22Rv1 (cell line): ENCODE data around the gene ZNF423.

Experiments used
- ZFX ChIP-seq: fragments of 450-650 bp; IDR thresholded peaks from 2 replicates; pipeline ENCODE4 v1.6.1; 2017; ENCODE audit warnings: antibody characterized with exemption, borderline replicate concordance
- TF ChIP-seq, protein P1 (sequence below): fragments of 450-650 bp; IDR thresholded peaks from 2 replicates; pipeline ENCODE4 v1.5.1; 2017; ENCODE audit warnings: mild to moderate bottlenecking

DNA sequence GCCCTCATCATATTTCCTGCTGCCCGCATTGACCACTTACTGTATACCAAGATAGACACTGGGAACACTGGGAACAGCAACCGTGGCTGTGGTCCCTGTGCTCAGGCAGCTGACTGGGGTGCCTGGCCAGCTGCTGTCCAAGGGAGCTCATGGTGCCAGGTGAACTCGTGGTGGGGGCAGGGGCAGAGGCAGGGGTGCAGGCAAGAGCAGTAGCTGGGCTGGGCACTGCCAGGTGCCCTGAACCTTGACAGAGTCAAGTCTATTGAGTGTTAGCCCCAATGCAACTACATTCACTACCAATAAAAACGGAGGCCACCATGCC, 279.8 kb downstream of the ZNF423 start:
- TF ChIP-seq, protein P1, sequence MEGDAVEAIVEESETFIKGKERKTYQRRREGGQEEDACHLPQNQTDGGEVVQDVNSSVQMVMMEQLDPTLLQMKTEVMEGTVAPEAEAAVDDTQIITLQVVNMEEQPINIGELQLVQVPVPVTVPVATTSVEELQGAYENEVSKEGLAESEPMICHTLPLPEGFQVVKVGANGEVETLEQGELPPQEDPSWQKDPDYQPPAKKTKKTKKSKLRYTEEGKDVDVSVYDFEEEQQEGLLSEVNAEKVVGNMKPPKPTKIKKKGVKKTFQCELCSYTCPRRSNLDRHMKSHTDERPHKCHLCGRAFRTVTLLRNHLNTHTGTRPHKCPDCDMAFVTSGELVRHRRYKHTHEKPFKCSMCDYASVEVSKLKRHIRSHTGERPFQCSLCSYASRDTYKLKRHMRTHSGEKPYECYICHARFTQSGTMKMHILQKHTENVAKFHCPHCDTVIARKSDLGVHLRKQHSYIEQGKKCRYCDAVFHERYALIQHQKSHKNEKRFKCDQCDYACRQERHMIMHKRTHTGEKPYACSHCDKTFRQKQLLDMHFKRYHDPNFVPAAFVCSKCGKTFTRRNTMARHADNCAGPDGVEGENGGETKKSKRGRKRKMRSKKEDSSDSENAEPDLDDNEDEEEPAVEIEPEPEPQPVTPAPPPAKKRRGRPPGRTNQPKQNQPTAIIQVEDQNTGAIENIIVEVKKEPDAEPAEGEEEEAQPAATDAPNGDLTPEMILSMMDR, result no peak
- TF ChIP-seq ZFX, result no peak
